ENCODE data around the gene TAB3.
"Not testable (repeated sequence)": the region's sequence is repeated elsewhere in the genome, so short reads cannot be mapped to it uniquely, and the experiment has no call there.

The TAB3 gene

DNA sequence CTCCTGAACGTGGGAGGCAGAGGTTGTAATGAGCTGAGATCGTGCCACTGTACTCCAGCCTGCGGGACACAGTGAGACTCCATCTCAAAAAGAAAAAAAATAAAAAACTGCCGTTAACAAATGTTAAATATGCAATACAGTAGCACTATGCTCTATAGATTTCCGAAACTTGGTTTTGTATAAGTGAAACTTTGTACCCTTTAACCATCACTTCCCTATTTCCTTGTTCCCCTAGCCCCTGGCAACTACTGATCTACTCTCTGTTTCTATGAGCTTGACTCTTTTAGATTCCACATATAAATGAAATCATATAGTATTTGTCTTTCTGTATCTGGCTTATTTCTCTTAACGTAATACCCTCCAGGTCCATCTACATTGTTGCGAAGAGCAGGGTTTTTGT, 74.1 kb downstream of the TAB3 start:
- no peak for FAIRE-seq

DNA sequence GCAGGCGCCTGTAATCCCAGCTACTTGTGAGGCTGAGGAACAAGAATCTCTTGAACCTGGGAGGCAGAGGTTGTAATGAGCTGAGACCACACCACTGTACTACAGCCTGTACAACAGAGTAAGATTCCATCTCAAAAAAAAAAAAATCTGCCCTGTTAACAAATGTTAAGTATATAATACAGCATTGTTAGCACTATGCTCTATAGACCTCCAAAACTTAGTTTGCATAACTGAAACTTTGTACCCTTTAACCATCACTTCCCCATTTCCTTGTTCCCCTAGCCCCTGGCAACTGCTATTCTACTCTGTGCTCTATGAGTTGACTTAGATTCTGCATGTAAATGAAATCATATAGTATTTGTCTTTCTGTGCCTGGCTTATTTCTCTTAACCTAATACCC, 76.7 kb downstream of the TAB3 start:
- FAIRE-seq, result no peak

DNA sequence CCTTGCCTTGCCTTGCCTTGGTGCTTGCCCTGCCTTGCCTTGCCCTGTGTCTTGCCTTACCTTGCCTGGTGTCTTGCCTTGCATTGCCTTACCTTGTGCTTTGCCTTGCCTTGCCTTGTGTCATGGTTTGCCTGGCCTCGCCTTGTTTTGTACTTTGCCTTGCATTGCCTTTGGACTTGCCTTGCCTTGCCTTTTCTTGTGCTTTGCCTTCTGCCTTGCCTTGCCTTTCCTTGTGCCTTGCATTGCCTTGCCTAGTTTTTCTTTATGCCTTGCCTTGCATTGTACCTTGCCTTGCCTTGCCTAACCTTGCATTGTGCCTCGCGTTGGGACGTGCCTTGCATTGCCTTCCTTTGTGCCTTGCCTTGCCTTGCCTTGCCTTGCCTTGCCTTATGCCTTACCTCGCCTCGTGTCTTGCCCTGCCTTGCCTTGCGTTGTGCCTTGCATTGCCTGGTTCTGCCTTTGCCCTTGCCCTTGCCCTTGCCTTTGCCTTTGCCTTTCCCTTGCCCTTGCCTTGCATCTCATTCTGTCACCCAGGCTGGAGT, 82.8 kb downstream of the TAB3 start:
- FAIRE-seq, result no peak

DNA sequence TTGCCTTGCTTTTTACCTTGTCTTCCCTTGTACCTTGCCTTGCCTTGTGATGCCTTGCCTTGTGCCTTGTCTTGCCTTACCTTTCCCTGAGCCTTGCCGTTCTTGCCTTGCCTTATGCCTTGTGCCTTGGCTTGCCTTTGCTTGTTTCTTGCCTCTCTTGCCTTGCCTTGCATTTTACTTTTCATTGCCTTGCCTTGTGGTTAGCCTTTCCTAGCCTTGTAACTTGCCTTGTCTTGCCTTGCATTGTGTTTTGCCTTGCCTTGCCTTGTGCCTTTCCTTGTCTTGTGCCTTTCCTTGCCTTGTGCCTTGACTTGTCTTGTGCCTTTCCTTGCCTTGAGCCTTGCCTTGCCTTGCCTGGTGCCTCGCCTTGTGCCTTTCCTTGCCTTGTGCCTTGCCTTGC, 84.6 kb downstream of the TAB3 start:
- FAIRE-seq, result no peak

DNA sequence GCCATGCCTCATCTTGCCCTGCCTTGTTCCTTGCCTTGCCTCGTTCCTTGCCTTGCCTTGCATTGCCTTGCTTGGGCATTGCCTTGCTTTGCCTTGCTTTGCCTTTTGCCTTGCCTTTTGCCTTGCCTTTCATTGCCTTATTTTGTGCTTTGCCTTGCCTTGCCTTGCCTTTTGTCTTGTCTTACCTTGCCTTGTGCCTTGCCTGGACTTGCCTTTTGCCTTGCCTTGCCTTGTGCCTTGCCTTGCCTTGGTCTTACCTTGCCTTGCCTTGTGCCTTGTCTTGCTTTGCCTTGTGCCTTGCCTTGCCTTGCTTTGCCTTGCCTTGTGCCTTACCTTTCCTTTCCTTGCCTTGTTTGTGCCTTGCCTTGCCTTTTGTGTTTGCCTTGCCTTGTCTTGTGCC, 88.2 kb downstream of the TAB3 start:
- no peak for FAIRE-seq

DNA sequence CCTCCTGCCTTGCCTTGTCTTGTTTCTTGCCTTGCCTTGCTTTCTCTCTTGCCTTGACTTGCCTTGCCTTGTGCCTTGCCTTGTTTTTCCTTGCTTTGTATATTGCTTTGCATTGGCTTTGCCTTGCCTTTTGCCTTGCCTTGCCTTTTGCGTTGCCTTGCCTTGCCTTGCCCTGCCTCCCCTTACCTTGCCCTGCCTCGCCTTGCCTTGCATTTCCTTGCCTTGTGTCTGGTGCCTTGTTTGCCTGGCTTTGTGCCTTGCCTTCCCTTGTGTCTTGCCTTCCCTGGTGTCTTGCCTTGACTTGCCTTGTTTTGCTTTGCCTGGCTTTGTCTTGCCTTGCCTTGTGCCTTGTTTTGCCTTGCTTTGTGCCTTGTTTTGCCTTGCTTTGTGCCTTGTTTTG, 89.7 kb downstream of the TAB3 start:
- no peak for FAIRE-seq

DNA sequence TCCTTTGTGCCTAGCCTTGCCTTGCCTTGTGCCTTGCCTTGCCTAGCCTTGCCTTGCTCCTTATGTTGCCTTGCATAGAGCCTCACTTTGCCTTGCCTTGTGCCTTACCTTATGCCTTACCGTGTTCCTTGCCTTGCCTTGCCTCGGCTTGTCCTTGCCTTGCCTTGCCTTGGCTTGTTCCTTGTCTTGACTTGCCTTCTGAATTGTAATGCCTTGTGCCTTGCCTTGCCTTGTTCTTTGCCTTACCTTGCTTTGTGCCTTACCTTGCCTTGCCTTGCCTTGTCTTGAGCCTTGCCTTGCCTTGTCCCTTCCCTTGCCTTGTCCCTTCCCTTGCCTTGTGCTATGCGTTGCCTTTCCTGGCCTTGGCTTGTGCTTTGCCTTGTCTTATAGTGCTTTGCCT, 90.2 kb downstream of the TAB3 start:
- no peak for FAIRE-seq

DNA sequence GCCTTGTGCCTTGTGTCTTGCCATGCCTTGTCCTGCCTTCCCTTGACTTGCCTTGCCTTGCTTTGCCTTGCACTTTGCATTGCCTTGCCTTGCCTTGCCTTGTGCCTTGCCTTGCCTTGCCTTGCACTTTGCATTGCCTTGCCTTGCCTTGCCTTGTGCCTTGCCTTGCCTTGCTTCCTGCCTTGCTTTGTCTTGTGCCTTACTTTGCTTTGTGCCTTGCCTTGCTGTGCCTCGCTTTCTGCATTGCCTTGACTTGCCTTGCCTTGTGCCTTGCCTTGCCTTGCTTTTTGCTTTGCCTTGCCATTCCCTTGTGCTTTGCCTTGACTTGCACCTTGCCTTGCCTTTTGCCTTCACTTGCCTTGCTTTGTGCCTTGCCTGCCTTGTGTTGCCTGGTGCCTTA, 91.8 kb downstream of the TAB3 start:
- FAIRE-seq, result not testable (repeated sequence)

DNA sequence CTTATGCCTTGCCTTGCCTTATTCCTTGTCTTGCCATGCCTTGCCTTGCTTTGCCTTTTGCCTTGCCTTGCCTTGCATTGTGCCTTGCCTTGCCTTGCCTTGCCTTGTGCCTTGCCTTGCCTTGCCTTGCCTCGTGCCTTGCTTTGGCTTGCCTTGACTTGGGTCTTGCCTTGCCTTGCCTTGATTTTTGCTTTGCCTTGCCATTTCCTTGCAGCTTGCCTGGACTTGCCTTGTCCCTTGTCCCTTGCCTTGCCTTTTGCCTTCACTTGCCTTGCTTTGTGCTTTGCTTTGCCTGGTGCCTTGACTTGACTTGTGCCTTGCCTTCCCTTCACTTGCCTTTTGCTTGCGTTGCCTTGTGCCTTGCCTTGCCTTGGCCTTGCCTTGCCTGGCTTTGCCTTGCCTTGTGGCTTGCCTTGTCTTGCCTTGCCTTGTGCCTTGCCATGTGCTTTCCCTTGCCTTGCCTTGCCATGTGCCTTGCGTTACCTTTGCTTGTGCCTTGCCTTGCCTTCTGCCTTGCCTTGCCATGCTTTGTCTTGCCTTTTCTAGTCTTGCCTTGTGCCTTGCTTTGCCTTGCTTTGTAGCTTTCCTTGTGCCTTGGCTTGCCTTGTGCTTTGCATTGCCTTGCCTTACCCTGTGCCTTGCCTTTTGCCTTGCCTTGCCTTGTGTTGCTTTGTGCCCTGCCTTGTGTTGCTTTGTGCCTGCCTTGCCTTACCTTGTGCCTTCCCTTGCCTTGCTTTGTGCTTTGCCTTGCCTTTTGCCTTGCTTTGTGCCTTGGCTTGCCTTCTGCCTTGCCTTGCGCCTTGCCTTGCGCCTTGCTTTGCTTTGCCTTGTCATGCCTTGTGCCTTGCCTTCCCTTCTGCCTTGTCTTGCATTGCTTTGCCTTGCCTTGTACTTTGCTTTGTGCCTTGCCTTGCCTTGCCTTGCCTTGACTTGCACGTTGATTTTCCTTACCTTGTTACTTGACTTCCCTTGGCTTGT, 92.8 kb downstream of the TAB3 start:
- FAIRE-seq, result no peak

DNA sequence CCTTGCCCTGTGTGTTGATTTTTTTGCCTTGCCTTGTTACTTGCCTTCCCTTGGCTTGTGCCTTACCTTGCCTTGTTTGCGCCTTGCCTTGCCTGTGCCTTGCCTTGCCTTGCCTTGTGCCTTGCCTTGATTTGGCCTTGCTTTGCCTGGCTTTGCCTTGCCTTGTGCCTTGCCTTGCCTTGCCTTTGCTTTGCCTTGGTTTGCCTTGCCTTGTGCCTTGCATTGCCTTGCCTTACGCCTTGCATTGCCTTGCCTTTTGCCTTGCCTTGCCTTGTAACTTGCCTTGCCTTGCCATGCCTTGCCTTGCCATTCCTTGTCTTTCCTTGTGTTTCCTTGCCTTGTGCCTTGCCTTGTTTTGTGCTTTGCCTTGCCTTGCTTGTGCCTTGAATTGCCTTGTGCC, 94.6 kb downstream of the TAB3 start:
- no peak for FAIRE-seq

DNA sequence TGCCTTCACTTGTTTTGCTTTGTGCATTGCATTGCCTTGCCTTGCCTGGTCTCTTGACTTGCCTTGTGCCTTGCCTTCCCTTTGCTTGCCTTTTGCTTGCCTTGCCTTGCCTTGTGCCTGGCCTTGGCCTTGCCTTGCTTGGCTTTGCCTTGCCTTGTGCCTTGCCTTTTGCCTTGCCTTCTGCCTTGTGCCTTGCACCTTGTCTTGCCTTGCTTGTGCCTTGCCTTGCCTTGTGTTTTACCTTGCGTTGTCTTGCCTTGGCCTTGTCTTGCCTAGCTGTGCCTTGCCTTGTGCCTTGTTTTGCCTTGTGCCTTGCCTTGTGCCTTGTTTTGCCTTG, 95.3 kb downstream of the TAB3 start:
- no peak for FAIRE-seq

DNA sequence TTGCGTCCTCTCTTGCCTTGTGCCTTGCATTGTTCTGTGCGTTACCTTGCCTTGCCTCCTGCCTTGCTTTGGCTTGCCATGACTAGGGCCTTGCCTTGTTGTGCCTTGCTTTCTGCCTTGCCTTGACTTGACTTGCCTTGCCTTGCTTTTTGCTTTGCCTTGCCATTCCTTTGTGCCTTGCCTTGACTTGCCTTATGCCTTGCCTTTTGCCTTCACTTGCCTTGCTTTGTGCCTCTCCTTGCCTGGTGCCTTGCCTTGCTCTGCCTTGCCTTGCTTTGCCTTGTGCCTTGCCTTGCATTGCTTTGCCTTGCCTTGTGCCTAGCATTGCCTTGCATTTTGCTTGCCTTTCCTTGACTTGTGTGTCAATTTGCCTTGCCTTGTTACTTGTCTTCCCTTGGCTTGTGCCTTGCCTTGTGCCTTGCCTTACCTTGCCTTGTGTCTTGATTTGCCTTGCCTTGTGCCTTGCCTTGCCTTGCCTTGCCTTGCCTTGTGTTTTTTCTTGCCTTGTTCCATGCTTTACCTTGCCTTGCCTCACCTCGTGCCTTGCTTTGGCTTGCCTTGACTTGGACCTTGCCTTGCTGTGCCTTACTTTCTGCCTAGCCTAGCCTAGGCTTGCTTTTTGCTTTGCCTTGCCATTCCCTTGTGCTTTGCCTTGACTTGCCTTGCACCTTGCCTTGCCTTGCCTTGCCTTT, 95.8 kb downstream of the TAB3 start:
- FAIRE-seq, result no peak

DNA sequence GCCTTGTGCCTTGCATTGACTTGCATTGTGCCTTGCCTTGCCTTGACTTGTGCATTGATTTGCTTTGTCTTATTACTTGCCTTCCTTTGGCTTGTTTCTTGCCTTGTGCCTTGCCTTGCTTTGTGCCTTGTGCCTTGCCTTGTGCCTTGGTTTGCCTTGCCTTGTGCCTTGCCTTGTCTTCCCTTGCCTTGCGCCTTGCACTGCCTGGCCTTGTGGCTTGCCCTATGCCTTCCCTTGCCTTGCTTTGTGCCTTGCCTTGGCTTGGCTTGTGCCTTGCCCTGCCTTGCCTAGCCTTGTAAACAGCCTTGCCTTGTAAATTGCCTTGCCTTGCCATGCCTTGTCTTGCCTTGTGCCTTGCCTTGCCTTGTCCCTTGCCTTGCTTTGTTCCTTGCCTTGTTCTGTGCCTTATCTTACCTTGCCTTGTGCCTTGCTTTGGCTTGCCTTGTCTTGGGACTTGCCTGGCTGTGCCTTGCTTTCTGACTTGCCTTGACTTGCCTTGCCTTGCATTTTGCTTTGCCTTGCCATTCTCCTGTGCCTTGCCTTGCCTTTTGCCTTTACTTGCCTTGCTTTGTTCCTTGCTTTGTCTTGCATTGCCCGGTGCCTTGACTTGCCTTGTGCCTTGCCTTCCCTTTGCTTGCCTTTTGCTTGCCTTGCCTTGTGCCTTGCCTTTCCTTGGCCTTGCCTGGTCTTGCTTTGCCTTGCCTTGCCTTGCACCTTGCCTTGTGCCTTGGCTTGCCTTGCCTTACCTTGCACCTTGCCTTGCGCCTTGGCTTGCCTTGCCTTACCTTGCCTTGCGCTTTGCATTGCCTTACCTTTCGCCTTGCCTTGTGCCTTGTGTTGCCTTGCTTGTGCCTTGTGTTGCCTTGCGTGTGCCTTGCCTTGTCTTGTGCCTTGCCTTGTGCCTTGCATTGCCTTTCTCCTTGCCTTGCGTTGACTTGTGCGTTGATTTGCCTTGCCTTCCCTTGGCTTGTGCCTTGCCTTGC, 97.5 kb downstream of the TAB3 start:
- no peak for FAIRE-seq

DNA sequence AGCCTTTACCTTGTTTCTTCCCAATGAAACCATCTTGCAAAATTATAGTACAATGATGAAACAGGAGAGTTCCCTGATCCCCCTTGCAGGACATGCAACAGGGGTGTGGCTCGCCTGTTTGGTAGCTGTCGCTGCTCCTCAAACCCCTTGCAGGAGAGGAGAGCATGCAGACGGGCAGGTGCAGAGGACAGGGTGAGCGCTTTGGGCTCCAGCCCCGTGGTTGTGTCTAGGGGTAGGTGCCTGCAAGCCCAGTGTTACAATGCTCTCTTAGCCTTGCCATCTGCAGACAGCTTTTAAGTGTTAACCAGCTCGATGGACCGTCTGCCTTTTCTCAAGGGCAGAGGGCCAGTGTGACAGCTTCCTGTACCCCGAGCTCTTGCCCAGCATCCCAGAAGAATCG, 102.0 kb downstream of the TAB3 start:
- no peak for FAIRE-seq

DNA sequence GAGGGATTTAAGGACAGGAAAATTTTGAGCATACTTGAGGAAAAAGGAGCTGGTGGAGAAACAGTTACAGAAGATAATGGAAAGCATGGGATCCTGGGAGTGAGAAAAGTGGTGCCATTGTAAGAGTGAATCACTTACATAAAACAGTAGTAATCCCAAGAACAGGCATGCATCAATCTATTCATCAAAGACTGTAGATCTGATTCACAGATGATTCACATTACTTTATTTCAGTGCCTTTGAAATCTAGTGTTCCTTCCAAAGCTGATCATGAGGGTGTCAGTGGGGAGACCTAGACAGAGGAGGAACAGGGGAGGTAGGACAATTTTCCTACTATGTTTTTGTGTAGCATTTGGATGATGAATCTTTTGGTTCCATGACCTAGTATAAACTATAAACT, 102.7 kb downstream of the TAB3 start:
- no peak for FAIRE-seq

DNA sequence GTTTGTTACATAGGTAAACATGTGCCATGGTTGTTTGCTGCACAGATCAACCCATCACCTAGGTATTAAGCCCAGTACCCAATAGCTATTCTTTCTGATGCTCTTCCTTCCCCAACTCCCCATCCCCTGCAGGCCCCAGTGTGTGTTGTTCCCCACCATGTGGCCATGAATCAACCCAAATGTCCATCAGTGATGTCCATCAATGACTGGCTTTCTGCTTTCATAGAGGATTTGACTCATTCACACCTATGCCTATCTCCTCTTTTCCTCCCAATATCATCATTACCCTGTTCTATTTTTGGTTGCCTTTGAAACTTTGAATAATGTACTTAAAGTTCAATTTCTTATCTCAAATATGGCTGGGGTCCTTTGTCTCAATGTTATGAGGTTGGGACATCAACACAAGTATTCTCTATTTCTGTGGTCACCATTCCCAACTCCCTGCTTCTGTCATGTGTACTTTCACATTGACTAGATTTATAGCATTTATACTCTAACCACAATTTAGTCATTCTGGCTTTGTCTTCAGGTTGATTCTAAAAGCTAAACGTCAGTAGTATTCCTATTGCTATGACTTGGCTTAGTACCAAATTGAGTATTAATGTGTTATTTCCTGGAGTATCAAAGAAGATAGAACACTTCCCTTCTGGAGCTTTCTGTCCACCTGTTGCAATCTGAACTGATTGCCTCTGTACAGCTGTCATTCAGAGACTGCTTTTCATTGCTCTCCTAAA, 107.2 kb downstream of the TAB3 start:
- no peak for FAIRE-seq

DNA sequence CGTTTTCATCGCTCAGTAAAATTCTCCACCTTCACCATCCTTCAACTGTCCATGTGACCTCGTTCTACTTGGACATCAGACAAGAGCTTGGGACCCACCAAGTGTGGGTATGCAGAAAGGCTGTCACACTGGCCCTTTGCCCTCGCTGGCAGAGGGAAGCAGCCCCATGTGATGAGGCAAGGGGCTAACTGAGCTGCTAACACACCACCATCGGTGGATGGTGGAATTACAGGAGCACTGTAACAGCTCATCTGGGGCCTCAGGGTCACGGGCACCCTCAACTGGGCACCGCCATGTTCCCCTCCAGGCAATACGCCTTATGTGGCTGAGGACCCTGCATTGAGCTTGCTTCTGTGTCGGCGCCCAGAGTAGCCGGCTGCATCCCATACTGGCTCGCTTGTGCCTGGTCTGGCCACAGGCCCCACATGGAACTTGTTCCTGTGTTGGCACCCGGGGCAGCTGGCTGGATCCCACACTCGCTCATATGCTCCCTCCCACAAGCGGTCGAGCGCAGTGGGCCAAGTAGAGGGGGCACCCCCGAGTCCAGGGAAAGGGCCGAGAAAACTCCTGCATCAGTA, 109.5 kb downstream of the TAB3 start:
- FAIRE-seq, result no peak

DNA sequence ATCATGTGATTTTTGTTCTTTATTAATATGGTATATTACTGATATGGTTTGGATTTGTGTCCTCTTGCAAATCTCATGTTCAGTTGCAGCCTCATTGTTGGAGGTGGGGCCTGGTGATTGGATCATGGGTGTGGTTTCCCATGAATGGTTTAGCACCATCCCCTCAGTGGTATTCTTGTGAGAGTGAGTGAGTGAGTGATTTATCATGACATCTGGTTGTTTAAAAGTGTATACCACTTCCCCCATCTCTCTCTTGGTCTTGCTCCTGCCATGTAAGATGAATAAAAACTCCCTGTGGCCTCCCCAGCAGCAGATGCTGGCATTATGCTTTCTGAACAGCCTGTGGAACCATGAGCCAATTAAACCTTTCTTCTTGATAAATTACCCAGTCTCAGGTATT, 111.5 kb downstream of the TAB3 start:
- no peak for FAIRE-seq
